ENCODE data around the gene TAS2R41.

DNA sequence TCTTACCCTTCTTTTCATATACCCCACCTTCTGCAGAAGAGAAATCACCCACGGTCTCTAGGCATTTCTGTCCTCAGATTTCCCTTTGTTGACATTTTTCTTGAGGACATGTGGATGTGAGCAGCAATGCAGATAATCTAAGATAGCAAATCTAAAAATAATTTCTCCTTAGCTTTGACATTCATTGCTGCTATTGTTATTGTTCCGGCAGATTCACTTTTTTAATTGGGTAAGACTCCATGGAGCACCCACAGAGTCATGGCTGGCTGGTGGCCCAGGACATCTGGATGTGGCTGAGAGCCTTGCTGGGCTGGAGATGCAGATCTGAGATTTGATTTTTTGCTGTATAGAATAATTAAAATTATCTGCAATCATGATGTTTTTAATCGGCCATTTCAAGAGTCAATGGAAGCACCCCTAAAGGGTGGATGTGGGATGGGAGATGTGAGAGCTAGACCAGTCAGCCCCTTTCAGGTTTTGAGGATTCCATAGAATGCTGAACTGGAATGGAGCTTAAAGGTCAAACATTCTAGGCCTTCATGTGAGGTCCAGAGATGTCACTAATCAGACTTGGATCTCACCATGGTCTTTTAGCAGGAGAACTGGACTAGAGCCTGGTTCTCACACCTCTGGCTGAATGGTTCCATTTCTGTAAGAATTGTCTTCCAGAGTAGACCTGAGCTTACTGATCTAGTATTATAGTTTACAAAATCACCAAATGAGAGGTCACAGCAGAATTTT, 37.5 kb downstream of the TAS2R41 start:
- TF ChIP-seq MAZ (IDR thresholded peaks at IDR 0.05; ENCODE audit: borderline replicate concordance, low read depth, low read length), result no peak
- no peak for TF ChIP-seq POLR2A (IDR thresholded peaks at IDR 0.05; ENCODE audit: low read length)
- no peak for TF ChIP-seq CTCF (IDR thresholded peaks at IDR 0.05)
- no peak for TF ChIP-seq ESRRA (IDR thresholded peaks at IDR 0.05; ENCODE audit: borderline replicate concordance, low read length)
- TF ChIP-seq RAD21 (conservative IDR thresholded peaks at IDR 0.05 in 1 of 2, IDR thresholded peaks at IDR 0.05 in 1 of 2), result no peak
- no peak for TF ChIP-seq CHD2 (IDR thresholded peaks at IDR 0.05; ENCODE audit: low read length, partially characterized antibody)
- TF ChIP-seq MYC (IDR thresholded peaks at IDR 0.05; ENCODE audit: borderline replicate concordance, low read length), result no peak
- TF ChIP-seq SMC3 (IDR thresholded peaks at IDR 0.05), result no peak
